Immature natural killer cell (primary cell): ENCODE data around the gene BMERB1. TPM values are rescaled to one million over a fixed set of nuclear protein-coding genes. Genes with fewer than 3 reads are reported as not detected.
"Not testable (repeated sequence)": the region's sequence is repeated elsewhere in the genome, so short reads cannot be mapped to it uniquely, and the experiment has no call there.

Experiments used
- DNase-seq, 3 donors: peaks; one replicate each; pipeline ENCODE4 v3.0.0; 2022; ENCODE audit warnings: mixed read lengths in 1 of 3
- H3K27ac Mint-ChIP-seq, 6 donors: one replicate each; pipeline ENCODE4 v1.8.0; 2020; ENCODE audit warnings: mixed read lengths in 6 of 6, mild to moderate bottlenecking in 5 of 6, inconsistent platforms in 4 of 6, moderate library complexity in 3 of 6
- H3K27me3 Mint-ChIP-seq, 3 donors: one replicate each; pipeline ENCODE4 v1.8.0; 2020 to 2021; ENCODE audit warnings: low read depth in 3 of 3, mild to moderate bottlenecking in 3 of 3, mixed read lengths in 3 of 3, moderate library complexity in 3 of 3, inconsistent platforms in 1 of 3
- H3K36me3 Mint-ChIP-seq, 3 donors: one replicate each; pipeline ENCODE4 v1.8.0; 2020; ENCODE audit warnings: mixed read lengths in 3 of 3, inconsistent platforms in 2 of 3, mild to moderate bottlenecking in 2 of 3
- H3K4me1 Mint-ChIP-seq, 2 donors: one replicate each; pipeline ENCODE4 v1.8.0; 2020; ENCODE audit warnings: inconsistent platforms in 2 of 2, mild to moderate bottlenecking in 2 of 2, mixed read lengths in 2 of 2, moderate library complexity in 1 of 2
- H3K4me3 Mint-ChIP-seq, 5 donors: one replicate each; pipeline ENCODE4 v1.8.0; 2020; ENCODE audit warnings: mild to moderate bottlenecking in 5 of 5, mixed read lengths in 5 of 5, inconsistent platforms in 3 of 5, moderate library complexity in 3 of 5
- H3K9me3 Mint-ChIP-seq, 6 donors: one replicate each; pipeline ENCODE4 v1.8.0; 2020; ENCODE audit warnings: mild to moderate bottlenecking in 6 of 6, mixed read lengths in 6 of 6, inconsistent platforms in 4 of 6, moderate library complexity in 3 of 6
- polyA plus RNA-seq, 3 donors: library from polyadenylated mRNA; unstranded; fragments of 300-500 nt; fragmentation: Illumina TruSeq; gene quantifications; one replicate each; pipeline ENCODE4 v1.2.3, GENCODE V29; 2021

Gene BMERB1
- polyA plus RNA-seq, 3 donors from 2014 or later, result 1.9 to 4.4 (median 3.0) TPM

GRCh38 chr16:15535772-15536171 lies 101.4 kb downstream of the BMERB1 start:
- DNase-seq, result no peak
- Mint-ChIP-seq H3K27ac (peak overlapping the region in 1 of 6 donors; percentile 45), H3K27me3 (peaks cover 0 to 3% (median 0%) of the 10 kb centered on the region in 3 donors), H3K9me3 (no peaks in the 10 kb centered on the region), H3K4me3 (no peak overlapping the region), H3K4me1 (no peaks in the 10 kb centered on the region), H3K36me3 (no peaks in the 10 kb centered on the region)

- H3K4me1 Mint-ChIP-seq, result peaks cover 0 to 2% of the 10 kb centered on the region in 2 donors
- H3K27ac Mint-ChIP-seq, result no peak overlapping the region
- no peaks in the 10 kb centered on the region for H3K36me3 Mint-ChIP-seq
- no peaks in the 10 kb centered on the region for H3K9me3 Mint-ChIP-seq
- H3K4me3 Mint-ChIP-seq, result no peak overlapping the region
- DNase-seq, result no peak
- peaks cover 0 to 5% (median 0%) of the 10 kb centered on the region in 3 donors for H3K27me3 Mint-ChIP-seq
Observed at GRCh38 chr16:15536843-15537242, 102.5 kb downstream of the BMERB1 start.

GRCh38 chr16:15538507-15538906 lies 104.1 kb downstream of the BMERB1 start:
- no peak for DNase-seq
- peak overlapping the region in 1 of 6 donors; percentile 34 for H3K27ac Mint-ChIP-seq

GRCh38 chr16:15539197-15539596 lies 104.8 kb downstream of the BMERB1 start:
- Mint-ChIP-seq H3K4me1 (peaks cover 14 to 15% of the 10 kb centered on the region in 2 donors), H3K36me3 (no peaks in the 10 kb centered on the region), H3K4me3 (no peak overlapping the region), H3K9me3 (no peaks in the 10 kb centered on the region), H3K27ac (no peak overlapping the region), H3K27me3 (peaks cover 0 to 8% (median 0%) of the 10 kb centered on the region in 3 donors)
- DNase-seq, result no peak

More at GRCh38 chr16:15538507-15538906, 104.1 kb downstream of the BMERB1 start:
- Mint-ChIP-seq H3K4me1 (peaks cover 14 to 15% of the 10 kb centered on the region in 2 donors), H3K27me3 (peaks cover 0 to 8% (median 0%) of the 10 kb centered on the region in 3 donors), H3K9me3 (no peaks in the 10 kb centered on the region), H3K4me3 (no peak overlapping the region), H3K36me3 (no peaks in the 10 kb centered on the region)

GRCh38 chr16:15542261-15542660 lies 107.9 kb downstream of the BMERB1 start:
- H3K4me3 Mint-ChIP-seq, result no peak overlapping the region
- H3K27ac Mint-ChIP-seq, result peak overlapping the region in 2 of 6 donors; percentile 21 to 23
- peaks cover 0 to 3% (median 0%) of the 10 kb centered on the region in 3 donors for H3K36me3 Mint-ChIP-seq
- peaks cover 14 to 15% of the 10 kb centered on the region in 2 donors for H3K4me1 Mint-ChIP-seq
- DNase-seq, result no peak
- H3K27me3 Mint-ChIP-seq, result peaks cover 0 to 5% (median 0%) of the 10 kb centered on the region in 3 donors
- H3K9me3 Mint-ChIP-seq, result no peaks in the 10 kb centered on the region

GRCh38 chr16:15542734-15543347 lies 108.5 kb downstream of the BMERB1 start:
- peaks cover 0 to 2% (median 0%) of the 10 kb centered on the region in 6 donors for H3K9me3 Mint-ChIP-seq
- H3K36me3 Mint-ChIP-seq, result peaks cover 0 to 3% (median 0%) of the 10 kb centered on the region in 3 donors
- H3K4me1 Mint-ChIP-seq, result peaks cover 14 to 15% of the 10 kb centered on the region in 2 donors
- no peak for DNase-seq
- peaks cover 0 to 5% (median 0%) of the 10 kb centered on the region in 3 donors for H3K27me3 Mint-ChIP-seq
- peak overlapping the region in 4 of 6 donors; percentile 27 to 71 (median 50) for H3K27ac Mint-ChIP-seq
- H3K4me3 Mint-ChIP-seq, result peak overlapping the region in 3 of 5 donors; percentile 40 to 68 (median 43)

GRCh38 chr16:15544405-15544804 lies 110.0 kb downstream of the BMERB1 start:
- peaks cover 14 to 15% of the 10 kb centered on the region in 2 donors for H3K4me1 Mint-ChIP-seq
- H3K4me3 Mint-ChIP-seq, result no peak overlapping the region
- peak overlapping the region in 1 of 6 donors; percentile 16 for H3K27ac Mint-ChIP-seq
- DNase-seq, result no peak
- peaks cover 0 to 2% (median 0%) of the 10 kb centered on the region in 6 donors for H3K9me3 Mint-ChIP-seq
- peaks cover 0 to 5% (median 0%) of the 10 kb centered on the region in 3 donors for H3K27me3 Mint-ChIP-seq
- H3K36me3 Mint-ChIP-seq, result peaks cover 0 to 3% (median 0%) of the 10 kb centered on the region in 3 donors

GRCh38 chr16:15545544-15545943 lies 111.2 kb downstream of the BMERB1 start:
- no peak for DNase-seq
- Mint-ChIP-seq H3K27ac (peak overlapping the region in 1 of 6 donors; percentile 13), H3K4me3 (no peak overlapping the region), H3K36me3 (peaks cover 0 to 3% (median 0%) of the 10 kb centered on the region in 3 donors), H3K9me3 (peaks cover 0 to 2% (median 0%) of the 10 kb centered on the region in 6 donors), H3K27me3 (peaks cover 0 to 5% (median 0%) of the 10 kb centered on the region in 3 donors), H3K4me1 (peaks cover 14 to 15% of the 10 kb centered on the region in 2 donors)

- peak overlapping the region in 1 of 6 donors; percentile 55 for H3K27ac Mint-ChIP-seq
- not testable (repeated sequence) for H3K36me3 Mint-ChIP-seq, DNase-seq, H3K27me3 Mint-ChIP-seq, H3K9me3 Mint-ChIP-seq, H3K4me3 Mint-ChIP-seq
- H3K4me1 Mint-ChIP-seq, result peaks cover 12% of the 10 kb centered on the region in 2 donors
Observed at GRCh38 chr16:15547072-15547767, 112.8 kb downstream of the BMERB1 start.

- H3K36me3 Mint-ChIP-seq, result peaks cover 0 to 3% (median 0%) of the 10 kb centered on the region in 3 donors
- DNase-seq, result no peak
- no peaks in the 10 kb centered on the region for H3K27me3 Mint-ChIP-seq
- peaks cover 0 to 2% (median 0%) of the 10 kb centered on the region in 6 donors for H3K9me3 Mint-ChIP-seq
- H3K4me1 Mint-ChIP-seq, result peaks cover 7% of the 10 kb centered on the region in 2 donors
- no peak overlapping the region for H3K4me3 Mint-ChIP-seq
- H3K27ac Mint-ChIP-seq, result peak overlapping the region in 1 of 6 donors; percentile 55
Observed at GRCh38 chr16:15547768-15548096, 113.3 kb downstream of the BMERB1 start.

- Mint-ChIP-seq H3K36me3 (peaks cover 0 to 3% (median 0%) of the 10 kb centered on the region in 3 donors), H3K27me3 (no peaks in the 10 kb centered on the region), H3K4me1 (no peaks in the 10 kb centered on the region), H3K4me3 (no peak overlapping the region), H3K27ac (no peak overlapping the region), H3K9me3 (peaks cover 0 to 2% (median 0%) of the 10 kb centered on the region in 6 donors)
- no peak for DNase-seq
Observed at GRCh38 chr16:15548482-15548891, 114.1 kb downstream of the BMERB1 start.

- no peak overlapping the region for H3K27ac Mint-ChIP-seq
- peaks cover 0 to 3% (median 0%) of the 10 kb centered on the region in 3 donors for H3K27me3 Mint-ChIP-seq
- H3K4me3 Mint-ChIP-seq, result no peak overlapping the region
- H3K9me3 Mint-ChIP-seq, result peaks cover 0 to under 1% (median 0%) of the 10 kb centered on the region in 6 donors
- no peaks in the 10 kb centered on the region for H3K36me3 Mint-ChIP-seq
- DNase-seq, result no peak
- H3K4me1 Mint-ChIP-seq, result no peaks in the 10 kb centered on the region
Observed at GRCh38 chr16:15552507-15552906, 118.1 kb downstream of the BMERB1 start.

- Mint-ChIP-seq H3K4me3 (no peak overlapping the region), H3K36me3 (no peaks in the 10 kb centered on the region), H3K4me1 (no peaks in the 10 kb centered on the region), H3K27ac (peak overlapping the region in 3 of 6 donors; percentile 10 to 37 (median 30)), H3K9me3 (no peaks in the 10 kb centered on the region), H3K27me3 (peaks cover 0 to 3% (median 2%) of the 10 kb centered on the region in 3 donors)
- DNase-seq, result no peak
Observed at GRCh38 chr16:15553313-15554088, 119.1 kb downstream of the BMERB1 start.
